ENCODE measurements around the gene APP.
"Not testable (repeated sequence)": the region's sequence is repeated elsewhere in the genome, so short reads cannot be mapped to it uniquely, and the experiment has no call there.

APP gene

GRCh38 chr21:26096494-26097371, 73.8 kb downstream of the APP start:
- DNase-seq, result no peak

GRCh38 chr21:26095131-26095530, 75.4 kb downstream of the APP start:
- DNase-seq, result no peak

GRCh38 chr21:26093122-26093521, 77.4 kb downstream of the APP start:
- DNase-seq, result no peak

- DNase-seq, result no peak
Measured at GRCh38 chr21:26091480-26092018, 79.0 kb downstream of the APP start.

- no peak for DNase-seq
Measured at GRCh38 chr21:26089730-26090129, 80.8 kb downstream of the APP start.

GRCh38 chr21:26087223-26087918, 83.2 kb downstream of the APP start:
- no peak for DNase-seq

- DNase-seq, result no peak
Measured at GRCh38 chr21:26085882-26086281, 84.7 kb downstream of the APP start.

- DNase-seq, result no peak
Measured at GRCh38 chr21:26085127-26085526, 85.4 kb downstream of the APP start.

- no peak for DNase-seq
Measured at GRCh38 chr21:26082549-26082948, 88.0 kb downstream of the APP start.

GRCh38 chr21:26081175-26081760, 89.3 kb downstream of the APP start:
- DNase-seq, result not testable (repeated sequence)

- DNase-seq, result no peak
Measured at GRCh38 chr21:26080211-26080610, 90.4 kb downstream of the APP start.

- DNase-seq, result no peak
Measured at GRCh38 chr21:26079366-26079765, 91.2 kb downstream of the APP start.

GRCh38 chr21:26077521-26077920, 93.0 kb downstream of the APP start:
- no peak for DNase-seq

- DNase-seq, result no peak
Measured at GRCh38 chr21:26072666-26073615, 97.6 kb downstream of the APP start.

GRCh38 chr21:26070822-26071425, 99.6 kb downstream of the APP start:
- DNase-seq, result peak in 1 of 2 experiments; percentile 31

GRCh38 chr21:26070121-26070520, 100.4 kb downstream of the APP start:
- no peak for DNase-seq

- DNase-seq, result no peak
Measured at GRCh38 chr21:26068776-26069175, 101.8 kb downstream of the APP start.

- DNase-seq, result no peak
Measured at GRCh38 chr21:26067836-26068594, 102.6 kb downstream of the APP start.

GRCh38 chr21:26064506-26064905, 106.1 kb downstream of the APP start:
- no peak for DNase-seq

- DNase-seq, result no peak
Measured at GRCh38 chr21:26061437-26061836, 109.1 kb downstream of the APP start.
